ENCODE results near the gene C8G. TPM values are rescaled to one million over a fixed set of nuclear protein-coding genes. Genes with fewer than 3 reads are reported as not detected.

C8G gene
- total and polyA plus RNA-seq, 2 of the 4 experiments (the other 2 are of a cell fraction): 0.80 TPM; not detected in 1

GRCh38 chr9:136965771-136966484 is 20.9 kb downstream of the C8G start:
- no peak overlapping the region for H3K23ac ChIP-seq (ENCODE audit: low read depth, low read length)
- H4K91ac ChIP-seq (ENCODE audit: insufficient read depth, low read depth, low read length): no peak overlapping the region
- no peak overlapping the region for H2BK15ac ChIP-seq (ENCODE audit: low read depth, low read length)
- H3K27me3 ChIP-seq (ENCODE audit: control insufficient read depth, insufficient read depth, low read length): peaks cover 17% of the 10 kb centered on the region
- H3K4me3 ChIP-seq (ENCODE audit: insufficient read depth, low read depth, low read length): no peak overlapping the region
- H3K18ac ChIP-seq (ENCODE audit: low read depth, low read length): no peak overlapping the region
- no peak overlapping the region for H3K27ac ChIP-seq (ENCODE audit: insufficient read depth, low read length)
- no peak overlapping the region for H2BK5ac ChIP-seq (ENCODE audit: low read depth, low read length, poor library complexity, severe bottlenecking)
- no peak overlapping the region for H2BK120ac ChIP-seq (ENCODE audit: low read depth, low read length)
- peak; percentile 78 for TF ChIP-seq USF2 (IDR thresholded peaks at IDR 0.05; ENCODE audit: low read depth, low read length)
- TF ChIP-seq BHLHE40 (IDR thresholded peaks at IDR 0.05; ENCODE audit: low read depth, low read length): no peak
- ChIA-PET CTCF (no interaction called here), POLR2A (ENCODE audit: unreplicated experiment) (interaction anchor here (0.6 kb wide), 1 partner anchor 113 kb away, joined by 3 read pairs; no protein-coding TSS in a partner anchor)
- no peak overlapping the region for H3K4ac ChIP-seq (ENCODE audit: low read depth, low read length)
- DNase-seq: no peak
- H2AFZ ChIP-seq (replicated peaks; ENCODE audit: low read length, poor library complexity): peak overlapping the region; percentile 78
- no peak overlapping the region for H4K5ac ChIP-seq (ENCODE audit: low read depth, low read length)
- H4K20me1 ChIP-seq (ENCODE audit: insufficient read depth, low read length): no peaks in the 10 kb centered on the region
- no peak overlapping the region for H2AK5ac ChIP-seq (ENCODE audit: low read depth, low read length)
- H3K9me3 ChIP-seq (ENCODE audit: control insufficient read depth, insufficient read depth, low read length): no peaks in the 10 kb centered on the region
- no peak overlapping the region for H3K14ac ChIP-seq (replicated peaks; ENCODE audit: low read depth, low read length)
- no peak overlapping the region for H3K56ac ChIP-seq (ENCODE audit: extremely low read depth, insufficient read depth, low read length)
- 11% methylated on average over 5 of the region's 23 CpGs; no CpG with 5 or more reads in 1 of the 2 experiments for WGBS, 2 experiments (ENCODE audit: extremely low coverage in 2 of 2, insufficient read length in 1 of 2)
- H4K8ac ChIP-seq (ENCODE audit: low read depth in 2 of 2, low read length in 2 of 2): no peak overlapping the region
- H3K36me3 ChIP-seq (ENCODE audit: control insufficient read depth, insufficient read depth, low read length): no peaks in the 10 kb centered on the region
- H3K79me1 ChIP-seq (ENCODE audit: low read depth in 1 of 2, low read length in 2 of 2): no peaks in the 10 kb centered on the region
- peak overlapping the region; percentile 70 for H3K4me2 ChIP-seq (ENCODE audit: low read depth, low read length)
- no TSS peak for BruUV-seq (replicated peaks)
- peak overlapping the region; percentile 13 for H2AK9ac ChIP-seq (replicated peaks; ENCODE audit: low read depth, low read length, poor library complexity)
- no peaks in the 10 kb centered on the region for H3K4me1 ChIP-seq (ENCODE audit: control insufficient read depth, insufficient read depth, low read length)
- dilution Hi-C loops (cut with HindIII; ENCODE audit: low sequenced_read_pairs, unreplicated experiment): no loop called here
- no peak overlapping the region for H3K9ac ChIP-seq (ENCODE audit: low read depth, low read length)
- no peak for ATAC-seq (ENCODE audit: low read depth)
- intact Hi-C loops (cut with micrococcal nuclease): no loop called here
- peaks cover 2% of the 10 kb centered on the region; the same call in 1 of the 2 replicates for H3K9me1 ChIP-seq (ENCODE audit: insufficient read depth, low read length)
- in situ Hi-C loops (cut with MboI; ENCODE audit: low sequenced_read_pairs): no loop called here
- no peak overlapping the region for H2BK20ac ChIP-seq (ENCODE audit: low read depth, low read length)

Measured in IMR-90 (cell line).